ENCODE results near the gene WDR72. TPM values are rescaled to one million over a fixed set of nuclear protein-coding genes. Genes with fewer than 3 reads are reported as not detected.

WDR72 gene
- not detected in 2 replicates for total RNA-seq

DNA sequence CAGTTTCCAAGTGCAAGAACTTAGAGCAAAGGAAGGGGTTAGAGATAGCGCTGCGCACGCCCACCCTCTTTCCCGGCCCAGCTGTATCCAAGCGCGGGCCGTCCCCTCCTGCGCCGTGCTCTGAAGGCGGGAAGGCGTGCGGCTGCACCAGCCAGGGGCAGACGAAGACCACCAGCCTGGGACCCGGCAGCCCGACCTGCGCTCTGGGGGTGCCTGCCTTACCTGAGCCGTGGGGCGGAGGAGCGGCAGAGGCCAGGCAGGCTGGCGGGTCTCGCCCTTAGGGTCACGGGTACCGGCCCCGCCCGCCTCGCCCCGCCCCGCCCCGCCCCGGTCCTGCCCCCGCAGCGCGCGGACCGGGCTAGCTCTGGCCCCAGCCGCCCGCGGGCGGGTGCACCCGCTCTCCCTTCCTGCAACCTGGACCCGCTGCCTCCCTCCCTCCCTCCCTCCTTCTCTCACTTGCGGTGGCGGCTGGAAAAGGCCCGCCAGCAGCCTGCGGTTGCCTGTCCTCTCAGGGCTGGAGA lies at the start of gene WDR72:
Gene WDR72, minus strand, starts transcription at position 253 of the 521 bp plus-strand sequence. CDS start 26,514 bp downstream, outside the sequence.

Small RNA genes lying within 50 kb of the gene (small RNA-seq; reads per million reads assigned to genes)
- gene RNU2-53P (not detected), gene RNU6-449P (not detected)

Other genes starting within 250 kb of the WDR72 start
- not detected in 2 replicates for gene UNC13C, start 218.8 kb upstream of the WDR72 start, total RNA-seq